SIG-M5 (cell line): ENCODE measurements around the gene ETV3L.
A peak's percentile ranks its signal among the peaks of the same experiment; 100 is the strongest.

Source experiments
- DNase-seq: peaks from one replicate; lab custom pipeline; 2025; lab: John Stamatoyannopoulos, UW

Gene ETV3L

GRCh38 chr1:157132111-157132510 lies 32.5 kb upstream of the ETV3L start:
- no peak for DNase-seq

- no peak for DNase-seq
These were observed 31.7 kb upstream of the ETV3L start for GRCh38 chr1:157131281-157131680.

- no peak for DNase-seq
These were observed 25.2 kb upstream of the ETV3L start for GRCh38 chr1:157124855-157125254.

GRCh38 chr1:157119448-157119847 lies 19.8 kb upstream of the ETV3L start:
- DNase-seq, result no peak

- no peak for DNase-seq
These were observed 19.4 kb upstream of the ETV3L start for GRCh38 chr1:157119008-157119407.

- no peak for DNase-seq
These were observed 18.0 kb upstream of the ETV3L start for GRCh38 chr1:157117527-157118057.

GRCh38 chr1:157116737-157117103 lies 17.1 kb upstream of the ETV3L start:
- no peak for DNase-seq

GRCh38 chr1:157115851-157116736 lies 16.5 kb upstream of the ETV3L start:
- no peak for DNase-seq

GRCh38 chr1:157115429-157115838 lies 15.8 kb upstream of the ETV3L start:
- DNase-seq, result no peak

- DNase-seq, result no peak
These were observed 14.8 kb upstream of the ETV3L start for GRCh38 chr1:157114183-157115121.

- DNase-seq, result no peak
These were observed 14.0 kb upstream of the ETV3L start for GRCh38 chr1:157113631-157114030.

- DNase-seq, result no peak
These were observed 13.5 kb upstream of the ETV3L start for GRCh38 chr1:157113106-157113505.

GRCh38 chr1:157112186-157112867 lies 12.7 kb upstream of the ETV3L start:
- no peak for DNase-seq

GRCh38 chr1:157111396-157112165 lies 12.0 kb upstream of the ETV3L start:
- no peak for DNase-seq

GRCh38 chr1:157110686-157111085 lies 11.1 kb upstream of the ETV3L start:
- DNase-seq, result no peak

- DNase-seq, result no peak
These were observed 10.4 kb upstream of the ETV3L start for GRCh38 chr1:157110003-157110402.

GRCh38 chr1:157108448-157108847 lies 8.8 kb upstream of the ETV3L start:
- no peak for DNase-seq

GRCh38 chr1:157107702-157108101 lies 8.1 kb upstream of the ETV3L start:
- DNase-seq, result no peak

GRCh38 chr1:157106813-157107189 lies 7.2 kb upstream of the ETV3L start:
- no peak for DNase-seq

GRCh38 chr1:157105988-157106812 lies 6.6 kb upstream of the ETV3L start:
- peak; percentile 61 for DNase-seq
